RWPE1 (cell line): ENCODE measurements around the gene ME3.
"Not testable (repeated sequence)": the region's sequence is repeated elsewhere in the genome, so short reads cannot be mapped to it uniquely, and the experiment has no call there.

Experiments
- CTCF ChIA-PET: fragments of 350-600 bp; sonication (Branson Sonifier 250); formaldehyde crosslinking; extraction: SDS; loops from one replicate; lab custom pipeline; 2021; lab: Yijun Ruan, JAX
- POLR2A ChIA-PET: fragments of 400-600 bp; formaldehyde crosslinking; extraction: SDS; loops from one replicate; lab custom pipeline; 2020; ENCODE audit warnings: antibody characterized with exemption; ENCODE audit not compliant: low non-redundant PET; lab: Yijun Ruan, JAX
- DNase-seq: peaks from one replicate; pipeline ENCODE4 v3.0.0; 2012; ENCODE audit warnings: low spot score
- H3K27ac ChIP-seq: fragments of 450-650 bp; 2 replicates; pipeline ENCODE4 v1.5.1; 2017
- TF ChIP-seq, protein P1 (sequence below): fragments of 450-650 bp; conservative IDR thresholded peaks from 2 replicates; pipeline ENCODE4 v1.5.1; 2017; ENCODE audit warnings: low read depth, mild to moderate bottlenecking

The ME3 gene

GRCh38 chr11:86523738-86524619 lies 148.4 kb downstream of the ME3 start:
- peak; percentile 92 for DNase-seq
- POLR2A ChIA-PET, result interaction anchor here (0.7 kb wide), 1 partner anchor 52 kb away, joined by 3 read pairs; no protein-coding TSS in a partner anchor
- CTCF ChIA-PET, result interaction anchor here (0.6 to 0.7 kb wide), 2 partner anchors 71 to 860 kb away, joined by 3 to 4 read pairs; no protein-coding TSS in a partner anchor
- H3K27ac ChIP-seq, result no peak overlapping the region
- TF ChIP-seq, protein P1, sequence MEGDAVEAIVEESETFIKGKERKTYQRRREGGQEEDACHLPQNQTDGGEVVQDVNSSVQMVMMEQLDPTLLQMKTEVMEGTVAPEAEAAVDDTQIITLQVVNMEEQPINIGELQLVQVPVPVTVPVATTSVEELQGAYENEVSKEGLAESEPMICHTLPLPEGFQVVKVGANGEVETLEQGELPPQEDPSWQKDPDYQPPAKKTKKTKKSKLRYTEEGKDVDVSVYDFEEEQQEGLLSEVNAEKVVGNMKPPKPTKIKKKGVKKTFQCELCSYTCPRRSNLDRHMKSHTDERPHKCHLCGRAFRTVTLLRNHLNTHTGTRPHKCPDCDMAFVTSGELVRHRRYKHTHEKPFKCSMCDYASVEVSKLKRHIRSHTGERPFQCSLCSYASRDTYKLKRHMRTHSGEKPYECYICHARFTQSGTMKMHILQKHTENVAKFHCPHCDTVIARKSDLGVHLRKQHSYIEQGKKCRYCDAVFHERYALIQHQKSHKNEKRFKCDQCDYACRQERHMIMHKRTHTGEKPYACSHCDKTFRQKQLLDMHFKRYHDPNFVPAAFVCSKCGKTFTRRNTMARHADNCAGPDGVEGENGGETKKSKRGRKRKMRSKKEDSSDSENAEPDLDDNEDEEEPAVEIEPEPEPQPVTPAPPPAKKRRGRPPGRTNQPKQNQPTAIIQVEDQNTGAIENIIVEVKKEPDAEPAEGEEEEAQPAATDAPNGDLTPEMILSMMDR, result no peak

DNA sequence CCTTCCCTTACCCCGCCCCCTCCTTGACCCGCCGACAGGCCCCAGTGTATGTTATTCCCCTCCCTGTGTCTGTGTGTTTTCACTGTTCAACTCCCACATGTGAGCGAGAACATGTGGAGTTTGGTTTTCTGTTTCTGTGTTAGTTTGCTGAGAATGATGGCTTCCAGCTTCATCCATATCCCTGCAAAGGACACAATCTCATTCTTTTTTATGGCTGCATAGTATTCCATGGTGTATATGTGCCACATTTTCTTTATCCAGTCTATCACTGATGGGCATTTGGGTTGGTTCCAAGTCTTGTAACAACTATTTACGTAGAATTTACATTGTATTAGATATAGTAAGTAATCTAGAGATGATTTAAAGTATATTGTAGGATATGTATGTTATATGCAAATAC lies 149.9 kb downstream of the ME3 start:
- DNase-seq, CTCF ChIA-PET, H3K27ac ChIP-seq, POLR2A ChIA-PET: not testable (repeated sequence)

- no peak for DNase-seq
- POLR2A ChIA-PET, result no interaction called here
- H3K27ac ChIP-seq, result no peak overlapping the region
- TF ChIP-seq, protein P1, result no peak
- CTCF ChIA-PET, result no interaction called here
These were observed 153.1 kb downstream of the ME3 start for GRCh38 chr11:86519064-86519911.

GRCh38 chr11:86518211-86518610 lies 154.2 kb downstream of the ME3 start:
- DNase-seq, result no peak
- TF ChIP-seq, protein P1, result no peak
- no peak overlapping the region for H3K27ac ChIP-seq
- CTCF ChIA-PET, result no interaction called here
- POLR2A ChIA-PET, result no interaction called here

DNA sequence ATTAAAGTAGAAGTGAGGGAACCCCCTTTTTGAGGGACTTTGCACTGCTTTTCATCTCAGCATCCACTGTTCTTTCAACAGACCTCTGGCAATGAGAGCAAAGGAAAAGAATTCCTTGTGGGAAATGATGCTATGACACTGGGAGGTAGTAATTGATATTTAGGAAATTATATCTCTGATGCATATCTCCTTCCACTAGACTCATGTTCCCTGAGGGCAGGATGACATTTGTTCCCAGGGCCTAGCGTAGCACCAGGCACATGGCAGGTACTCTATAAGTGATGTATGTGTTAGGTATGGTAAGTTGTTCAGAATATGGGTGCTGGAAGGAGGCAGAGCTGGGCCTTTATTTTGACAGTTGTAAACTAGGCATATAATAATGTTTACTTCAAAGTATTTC lies 154.9 kb downstream of the ME3 start:
- CTCF ChIA-PET, result no interaction called here

DNA sequence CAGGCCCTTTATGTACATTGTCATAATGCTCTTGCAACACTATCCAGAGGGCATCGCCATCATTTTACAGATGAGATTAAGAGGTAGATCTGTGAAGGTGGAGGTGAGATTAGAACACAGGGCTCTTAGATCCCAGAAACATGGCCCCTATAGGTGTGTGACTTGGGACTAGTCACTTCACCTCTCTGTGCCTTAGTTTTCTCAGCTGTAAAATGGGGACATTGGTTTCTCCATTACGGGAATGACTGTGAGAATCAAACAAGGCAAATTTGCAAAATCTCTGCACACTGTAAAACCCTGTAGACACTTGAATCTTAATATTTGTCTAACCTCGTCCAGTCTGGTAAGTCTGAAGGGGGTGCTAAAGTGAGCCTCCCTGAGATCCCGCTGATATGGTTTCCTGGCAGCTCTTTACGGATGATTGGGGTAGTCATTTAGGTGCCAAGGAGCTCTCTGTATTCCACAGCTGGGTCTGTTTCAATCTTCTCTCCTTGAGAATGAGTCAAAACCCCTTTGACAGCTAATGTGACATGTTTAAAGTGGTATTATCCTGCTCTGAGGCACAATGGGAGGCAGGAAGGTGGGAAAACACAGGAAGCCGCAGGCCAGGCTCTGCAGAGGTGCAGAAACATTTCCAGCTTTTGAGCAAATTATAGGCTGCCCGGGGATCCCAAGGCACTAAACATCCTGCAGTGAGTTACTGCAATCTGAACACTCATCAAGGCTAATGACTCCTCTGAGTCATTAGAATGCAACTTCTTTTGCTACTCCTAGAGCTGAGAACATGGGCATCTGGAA lies 156.9 kb downstream of the ME3 start:
- CTCF ChIA-PET, result interaction anchor here (0.6 to 0.8 kb wide), 3 partner anchors 19 to 32 kb away, joined by 3 to 5 read pairs (median 4); no protein-coding TSS in a partner anchor
- H3K27ac ChIP-seq, result peak overlapping the region; percentile 74

More for the DNA sequence above, 154.9 kb downstream of the ME3 start:
- no peak overlapping the region for H3K27ac ChIP-seq
- POLR2A ChIA-PET, result no interaction called here
- DNase-seq, result no peak
- TF ChIP-seq, protein P1, result no peak

More for the DNA sequence above, 156.9 kb downstream of the ME3 start:
- TF ChIP-seq, protein P1, result no peak
- peak; percentile 86 for DNase-seq
- POLR2A ChIA-PET, result no interaction called here
